DMS153 treated with DMSO at 0.1 percent for 48 hours (cell line): ENCODE measurements around the gene MKS1.
A peak's percentile ranks its signal among the peaks of the same experiment; 100 is the strongest.

Source experiments
- DNase-seq: peaks from one replicate; lab custom pipeline; 2025; ENCODE audit not compliant: unreplicated experiment; lab: John Stamatoyannopoulos, UW

The MKS1 gene

GRCh38 chr17:58219007-58219788 lies at the start of gene MKS1:
Gene MKS1 (minus strand): TSS chr17:58219255. CDS start chr17:58219230, 25 bp downstream.
- peak; percentile 82 for DNase-seq

- DNase-seq: no peak
Observed at GRCh38 chr17:58268326-58268725, 49.3 kb upstream of the MKS1 start.

GRCh38 chr17:58267347-58268324 lies 48.6 kb upstream of the MKS1 start:
- no peak for DNase-seq

GRCh38 chr17:58265902-58266875 lies 47.1 kb upstream of the MKS1 start:
- no peak for DNase-seq

GRCh38 chr17:58265271-58265670 lies 46.2 kb upstream of the MKS1 start:
- DNase-seq: no peak

- DNase-seq: no peak
Observed at GRCh38 chr17:58264407-58265103, 45.5 kb upstream of the MKS1 start.

- DNase-seq: no peak
Observed at GRCh38 chr17:58263773-58264172, 44.7 kb upstream of the MKS1 start.

- DNase-seq: no peak
Observed at GRCh38 chr17:58262149-58262548, 43.1 kb upstream of the MKS1 start.

GRCh38 chr17:58254803-58255202 lies 35.7 kb upstream of the MKS1 start:
- DNase-seq: peak; percentile 12

- no peak for DNase-seq
Observed at GRCh38 chr17:58253082-58253481, 34.0 kb upstream of the MKS1 start.

- DNase-seq: no peak
Observed at GRCh38 chr17:58252141-58252540, 33.1 kb upstream of the MKS1 start.

GRCh38 chr17:58250344-58251011 lies 31.4 kb upstream of the MKS1 start:
- DNase-seq: no peak

GRCh38 chr17:58249270-58250133 lies 30.4 kb upstream of the MKS1 start:
- DNase-seq: peak; percentile 60

GRCh38 chr17:58248955-58249269 lies 29.9 kb upstream of the MKS1 start:
- DNase-seq: no peak

- DNase-seq: no peak
Observed at GRCh38 chr17:58247511-58248363, 28.7 kb upstream of the MKS1 start.

- no peak for DNase-seq
Observed at GRCh38 chr17:58246781-58247180, 27.7 kb upstream of the MKS1 start.

- no peak for DNase-seq
Observed at GRCh38 chr17:58246104-58246740, 27.2 kb upstream of the MKS1 start.
